HepG2 (cell line): ENCODE results near the gene AMZ1. TPM values are rescaled to one million over a fixed set of nuclear protein-coding genes. Genes with fewer than 3 reads are reported as not detected.

Experiments used
- ATAC-seq: fragments of 200-7000 bp; cut with Tn5 transposase; 3 replicates; pipeline ENCODE4 v1.9.1; 2020; ENCODE audit warnings: mild to moderate bottlenecking, moderate library complexity
- BruUV-seq: library from RNA; stranded (reverse); fragments of 400-500 nt; replicated peaks from 2 replicates; lab custom pipeline; 2021; lab: Mats Ljungman, UMichigan
- CTCF ChIA-PET: fragments of 300-600 bp; formaldehyde crosslinking; extraction: SDS; loops from one replicate; lab custom pipeline; 2021; ENCODE audit warnings: low total read pairs, inconsistent platforms, low intra/inter-chr PET ratio; lab: Yijun Ruan, JAX
- POLR2A ChIA-PET: fragments of 350-600 bp; sonication (Branson Sonifier 250); formaldehyde crosslinking; loops from one replicate; lab custom pipeline; 2020; ENCODE audit warnings: antibody characterized with exemption, inconsistent platforms; lab: Yijun Ruan, JAX
- DNase-seq: peaks from one replicate; pipeline ENCODE4 v3.0.0-alpha.2; 2015; ENCODE audit warnings: low spot score
- FAIRE-seq: peaks from 3 replicates; lab custom pipeline; 2011; peaks lifted over from hg19 to GRCh38; lab: Jason Lieb, UNC
- H2AFZ ChIP-seq: one replicate; pipeline ENCODE4 v1.6.1; 2011; ENCODE audit warnings: low read length, inconsistent platforms
- H3K27ac ChIP-seq: fragments of 300-600 bp; 3 replicates; pipeline ENCODE4 v1.8.0; 2011; ENCODE audit warnings: mixed run types, mild to moderate bottlenecking, mixed read lengths, low read length, inconsistent platforms; ENCODE audit not compliant: insufficient read depth; ENCODE audit errors: extremely low read length
- H3K27me3 ChIP-seq, 2 experiments: fragments of 200-600 bp in 1 of 2; 2 replicates in 1 of 2; 3 replicates in 1 of 2; pipeline versions ENCODE4 v1.6.0 to v1.8.0; 2011; ENCODE audit warnings: low read length in 2 of 2, mild to moderate bottlenecking in 2 of 2, moderate library complexity in 2 of 2, inconsistent platforms in 1 of 2; ENCODE audit not compliant: insufficient read depth in 2 of 2, control insufficient read depth in 1 of 2
- H3K36me3 ChIP-seq, 2 experiments: fragments of 200-600 bp in 1 of 2; replicated peaks in 1 of 2; 2 replicates in 1 of 2; 3 replicates in 1 of 2; pipeline versions ENCODE4 v1.5.1 to v1.8.0; 2011; ENCODE audit warnings: low read length in 2 of 2, inconsistent platforms in 1 of 2; ENCODE audit not compliant: insufficient read depth in 2 of 2, control insufficient read depth in 1 of 2
- H3K4me1 ChIP-seq: 2 replicates; pipeline ENCODE4 v1.5.1; 2012; ENCODE audit warnings: low read length, inconsistent platforms; ENCODE audit not compliant: insufficient read depth
- H3K4me2 ChIP-seq: 2 replicates; pipeline ENCODE4 v1.6.0; 2011; ENCODE audit warnings: low read depth, low read length, inconsistent platforms
- H3K4me3 ChIP-seq, 3 experiments: fragments of 200-600 bp in 1 of 3; sonication (generic), shearing (Covaris generic) in 1 of 3; replicated peaks in 1 of 3; 2 replicates each; pipeline ENCODE4 v1.5.1; 2011 to 2016; ENCODE audit warnings: low read length in 3 of 3, inconsistent platforms in 2 of 3, low read depth in 2 of 3, mild to moderate bottlenecking in 2 of 3, control low read depth in 1 of 3, mixed read lengths in 1 of 3; ENCODE audit not compliant: insufficient read depth in 1 of 3
- H3K79me2 ChIP-seq: one replicate; pipeline ENCODE4 v1.6.1; 2011; ENCODE audit warnings: low read length, inconsistent platforms; ENCODE audit not compliant: insufficient read depth
- H3K9ac ChIP-seq: 2 replicates; pipeline ENCODE4 v1.6.0; 2011; ENCODE audit warnings: mild to moderate bottlenecking, low read depth, low read length, inconsistent platforms; ENCODE audit not compliant: insufficient read depth
- H3K9me3 ChIP-seq: 2 replicates; pipeline ENCODE4 v1.5.1; 2012; ENCODE audit warnings: mild to moderate bottlenecking, low read length
- H4K20me1 ChIP-seq: 2 replicates; pipeline ENCODE4 v1.6.0; 2011; ENCODE audit warnings: inconsistent platforms, mild to moderate bottlenecking, low read length, moderate library complexity; ENCODE audit not compliant: insufficient read depth
- KAT8 ChIP-seq: IDR thresholded peaks from 2 replicates; pipeline ENCODE4 v1.6.1; 2016; ENCODE audit warnings: missing genetic modification reagents, missing compliant biosample characterization
- PBX3 ChIP-seq: sonication (generic); formaldehyde crosslinking; IDR thresholded peaks from 2 replicates; pipeline ENCODE4 v1.8.1; 2023; ENCODE audit warnings: missing genetic modification reagents, inconsistent platforms, borderline replicate concordance
- REL ChIP-seq: sonication (generic); formaldehyde crosslinking; conservative IDR thresholded peaks from 2 replicates; pipeline ENCODE4 v1.8.0; 2022; ENCODE audit warnings: mild to moderate bottlenecking, missing genetic modification reagents, moderate library complexity
- SNAPC2 ChIP-seq: sonication (generic); formaldehyde crosslinking; IDR thresholded peaks from 2 replicates; pipeline ENCODE4 v1.8.1; 2022; ENCODE audit warnings: mild to moderate bottlenecking, missing genetic modification reagents
- SP1 ChIP-seq, 2 experiments: fragments of 450-650 bp in 1 of 2; sonication (generic) in 1 of 2; formaldehyde crosslinking in 1 of 2; IDR thresholded peaks; 2 replicates each; pipeline versions ENCODE4 v1.4.0 to v1.6.1; 2016 to 2020; ENCODE audit warnings: missing genetic modification reagents in 1 of 2
- TFDP1 ChIP-seq: IDR thresholded peaks from 2 replicates; pipeline ENCODE4 v1.6.1; 2016; ENCODE audit warnings: missing compliant biosample characterization, missing genetic modification reagents, borderline replicate concordance
- TOPORS ChIP-seq: sonication (generic); formaldehyde crosslinking; IDR thresholded peaks from 2 replicates; pipeline ENCODE4 v1.8.0; 2023; ENCODE audit warnings: mild to moderate bottlenecking, missing genetic modification reagents
- ZC3H4 ChIP-seq: sonication (generic); formaldehyde crosslinking; IDR thresholded peaks from 2 replicates; pipeline ENCODE4 v1.4.0; 2020; ENCODE audit warnings: missing genetic modification reagents, borderline replicate concordance
- ZFAT ChIP-seq: sonication (generic); formaldehyde crosslinking; conservative IDR thresholded peaks from 2 replicates; pipeline ENCODE4 v1.8.1; 2023; ENCODE audit warnings: missing genetic modification reagents, inconsistent platforms
- ZNF354B ChIP-seq: sonication (generic); formaldehyde crosslinking; IDR thresholded peaks from 2 replicates; pipeline ENCODE4 v1.8.0; 2022; ENCODE audit warnings: mild to moderate bottlenecking, missing genetic modification reagents
- ZNF460 ChIP-seq: sonication (generic); formaldehyde crosslinking; IDR thresholded peaks from 2 replicates; pipeline ENCODE4 v1.5.1; 2020; ENCODE audit warnings: missing genetic modification reagents, mild to moderate bottlenecking, borderline replicate concordance
- ZNF619 ChIP-seq: sonication (generic); formaldehyde crosslinking; IDR thresholded peaks from 2 replicates; pipeline ENCODE4 v1.4.0; 2020; ENCODE audit warnings: mild to moderate bottlenecking, missing genetic modification reagents
- ZNF660 ChIP-seq: sonication (generic); formaldehyde crosslinking; IDR thresholded peaks from 2 replicates; pipeline ENCODE4 v1.5.1; 2020; ENCODE audit warnings: mild to moderate bottlenecking, low read depth, missing genetic modification reagents, borderline replicate concordance
- WGBS: methylation state at CpG from one replicate; pipeline ENCODE4 v1.1.6; 2017; ENCODE audit warnings: low lambda C conversion rate; 5-methylcytosine and 5-hydroxymethylcytosine counted together
- in situ Hi-C: cut with HindIII; loops from 2 replicates; pipeline ENCODE4 v1.10.0; 2017; ENCODE audit warnings: low pct_unique_long_range_greater_than_20kb; ENCODE audit not compliant: extremely low pct_ligation_motif_present
- intact Hi-C: fragments of 100-400 bp; cut with micrococcal nuclease; formaldehyde crosslinking; loops from one replicate; pipeline ENCODE4 v1.10.0; 2022; ENCODE audit not compliant: unreplicated experiment
- polyA plus RNA-seq, 8 experiments: library from polyadenylated mRNA; depleted of rRNA in 3 of 8; stranded (reverse) in 7 of 8; unstranded in 1 of 8; fragments of >200 nt; fragmentation: Illumina TruSeq in 4 of 8; extraction: Trizol in 4 of 8; gene quantifications; 2 replicates each; pipeline versions ENCODE4 v1.2.1 to v1.2.3, GENCODE V29; 2011 to 2016; ENCODE audit warnings: low read depth in 4 of 8, missing spikeins in 1 of 8, mixed read lengths in 1 of 8; ENCODE audit not compliant: insufficient read depth in 1 of 8
- total RNA-seq, 5 experiments: library from RNA; depleted of rRNA; stranded (reverse); fragments of >200 nt; fragmentation: Illumina TruSeq; extraction: Trizol; gene quantifications; 2 replicates each; pipeline ENCODE4 v1.2.3, GENCODE V29; 2016; ENCODE audit warnings: low read depth in 1 of 5
- TF ChIP-seq, protein P1 (sequence below): sonication (generic); formaldehyde crosslinking; IDR thresholded peaks from 2 replicates; pipeline ENCODE4 v1.8.0; 2022; ENCODE audit warnings: mild to moderate bottlenecking, missing genetic modification reagents, moderate library complexity

AMZ1 gene
- total and polyA plus RNA-seq, 2 of the 13 experiments (the other 11 are each of a cell fraction or from before 2014, with no cell fraction given) = 0.03 TPM; not detected in 1

- no peaks in the 10 kb centered on the region for H3K4me1 ChIP-seq
- no peak overlapping the region for H3K9ac ChIP-seq
- no peak overlapping the region for H2AFZ ChIP-seq
- no peak for FAIRE-seq
- no TSS peak for BruUV-seq
- no peak for TF ChIP-seq ZFAT
- no peak for TF ChIP-seq SP1 (IDR thresholded peaks at IDR 0.05)
- no peak for TF ChIP-seq SP1 (CRISPR knock-in tag; IDR thresholded peaks at IDR 0.05)
- TF ChIP-seq KAT8 (CRISPR knock-in tag) = no peak
- TF ChIP-seq, protein P1, sequence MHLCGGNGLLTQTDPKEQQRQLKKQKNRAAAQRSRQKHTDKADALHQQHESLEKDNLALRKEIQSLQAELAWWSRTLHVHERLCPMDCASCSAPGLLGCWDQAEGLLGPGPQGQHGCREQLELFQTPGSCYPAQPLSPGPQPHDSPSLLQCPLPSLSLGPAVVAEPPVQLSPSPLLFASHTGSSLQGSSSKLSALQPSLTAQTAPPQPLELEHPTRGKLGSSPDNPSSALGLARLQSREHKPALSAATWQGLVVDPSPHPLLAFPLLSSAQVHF = no peak
- TF ChIP-seq REL (CRISPR knock-in tag) = no peak
- TF ChIP-seq ZNF460 (CRISPR knock-in tag) = no peak
- no peak for TF ChIP-seq TOPORS (CRISPR knock-in tag)
- no peak overlapping the region for H3K4me3 ChIP-seq
- in situ Hi-C loops = no loop called here
- H4K20me1 ChIP-seq = no peaks in the 10 kb centered on the region
- DNase-seq = no peak
- H3K27me3 ChIP-seq = no peaks in the 10 kb centered on the region
- no peak overlapping the region for H3K4me2 ChIP-seq
- no peaks in the 10 kb centered on the region for H3K9me3 ChIP-seq
- no peaks in the 10 kb centered on the region for H3K79me2 ChIP-seq
- 98% methylated on average over 19 of the region's 19 CpGs for WGBS
- POLR2A ChIA-PET = no interaction called here
- intact Hi-C loops = no loop called here
- no peak overlapping the region for H3K27ac ChIP-seq
- CTCF ChIA-PET = no interaction called here
- peaks cover 7 to 30% of the 10 kb centered on the region in 2 experiments; a peak in 3 of 5 replicates for H3K36me3 ChIP-seq
- no peak for ATAC-seq
Measured at GRCh38 chr7:2721842-2722241, 33.8 kb downstream of the AMZ1 start.

DNA sequence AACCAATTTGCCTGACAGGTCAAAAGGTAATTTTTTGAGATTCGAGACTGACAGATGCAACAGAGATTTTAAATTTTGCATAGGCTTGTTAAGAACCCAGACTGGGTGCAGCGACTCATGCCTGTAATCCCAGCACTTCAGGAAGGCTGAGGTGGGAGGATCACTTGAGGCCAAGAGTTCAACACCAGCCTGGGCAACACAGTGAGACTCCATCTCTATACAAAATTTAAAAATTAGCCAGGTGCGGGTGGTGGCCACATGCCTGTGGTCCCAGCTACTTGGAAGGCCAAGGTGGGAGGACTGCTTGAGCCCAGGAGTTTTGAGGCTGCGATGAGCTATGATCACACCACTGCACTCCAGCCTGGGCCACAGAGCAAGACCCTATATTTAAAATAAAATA, 34.6 kb downstream of the AMZ1 start:
- POLR2A ChIA-PET = no interaction called here
- no peak for DNase-seq
- BruUV-seq = no TSS peak
- no peak for TF ChIP-seq PBX3 (CRISPR knock-in tag)
- TF ChIP-seq ZNF354B (CRISPR knock-in tag) = no peak
- no peak for TF ChIP-seq ZNF619 (CRISPR knock-in tag)
- TF ChIP-seq ZNF660 (CRISPR knock-in tag) = no peak
- no peak for TF ChIP-seq SNAPC2 (CRISPR knock-in tag)
- TF ChIP-seq ZC3H4 (CRISPR knock-in tag) = no peak
- no peak for TF ChIP-seq TFDP1 (CRISPR knock-in tag)
- TF ChIP-seq, all 625 proteins: peak for 0
- 100% methylated on average over 4 of the region's 4 CpGs for WGBS
- no peaks in the 10 kb centered on the region for H3K79me2 ChIP-seq
- H2AFZ ChIP-seq = no peak overlapping the region
- H3K4me2 ChIP-seq = no peak overlapping the region
- CTCF ChIA-PET = no interaction called here
- in situ Hi-C loops = no loop called here
- H3K36me3 ChIP-seq = peaks cover 9 to 31% of the 10 kb centered on the region in 2 experiments; a peak in 3 of 5 replicates
- H3K27ac ChIP-seq = no peak overlapping the region
- H3K9ac ChIP-seq = no peak overlapping the region
- no peaks in the 10 kb centered on the region for H4K20me1 ChIP-seq
- ATAC-seq = no peak
- no peak overlapping the region for H3K4me3 ChIP-seq
- H3K9me3 ChIP-seq = no peaks in the 10 kb centered on the region
- no peaks in the 10 kb centered on the region for H3K4me1 ChIP-seq
- intact Hi-C loops = no loop called here
- no peaks in the 10 kb centered on the region for H3K27me3 ChIP-seq
- FAIRE-seq = no peak
